ENCODE results near the gene HPCAL1. TPM values are rescaled to one million over a fixed set of nuclear protein-coding genes. Genes with fewer than 3 reads are reported as not detected.

HPCAL1 gene
- total RNA-seq, 2 experiments from 2014 or later = 85.0 to 85.7 TPM

DNA sequence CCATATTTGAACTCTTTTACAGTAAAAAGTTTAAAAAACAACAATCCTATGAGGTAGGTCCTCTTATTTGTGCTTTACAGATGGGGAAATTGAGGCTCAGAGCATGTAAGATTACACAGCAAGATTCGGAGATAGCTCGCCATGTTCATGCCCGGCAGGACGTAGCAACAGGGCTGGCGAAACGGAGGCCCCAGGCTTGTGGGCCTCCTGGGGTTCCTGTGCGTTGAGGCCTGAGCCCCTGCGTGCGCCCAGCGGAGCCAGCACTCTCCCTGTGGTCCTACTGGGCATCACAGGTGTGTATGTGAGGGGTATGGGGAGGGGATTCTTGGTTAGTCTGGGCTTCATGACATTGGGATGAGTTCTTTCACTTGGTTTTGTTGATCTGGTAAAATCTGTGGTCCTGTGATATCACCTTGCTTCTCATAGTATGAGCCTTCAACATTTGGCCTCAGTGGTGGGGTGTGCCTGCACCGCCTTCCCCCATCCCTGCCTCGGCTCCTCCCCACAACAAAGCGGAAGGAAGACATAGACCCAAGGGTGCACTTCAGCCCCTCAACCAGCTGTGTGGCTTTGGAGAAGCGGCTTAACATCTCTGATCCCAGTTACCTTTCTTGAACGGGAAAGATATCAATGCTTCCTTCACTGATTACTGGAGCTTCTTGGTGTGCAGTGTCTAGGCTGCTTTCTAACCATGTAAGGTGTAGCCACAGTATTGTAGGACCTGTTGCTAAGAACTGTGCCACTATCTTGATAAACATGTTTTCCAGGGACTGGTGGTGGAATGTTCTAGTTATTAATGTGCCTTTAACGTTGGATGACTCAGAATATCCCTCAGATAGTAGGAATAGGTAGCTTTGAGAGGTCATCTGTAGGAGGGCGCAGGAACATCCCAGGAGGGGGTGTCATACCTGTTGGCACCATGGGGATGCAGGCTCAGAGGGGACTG lies 37.2 kb downstream of the HPCAL1 start:
- ChIA-PET CTCF (interaction anchor here (0.7 to 1.5 kb wide), 3 partner anchors 17 to 210 kb away, joined by 3 to 4 read pairs (median 4); no protein-coding TSS in a partner anchor), POLR2A (no interaction called here)

DNA sequence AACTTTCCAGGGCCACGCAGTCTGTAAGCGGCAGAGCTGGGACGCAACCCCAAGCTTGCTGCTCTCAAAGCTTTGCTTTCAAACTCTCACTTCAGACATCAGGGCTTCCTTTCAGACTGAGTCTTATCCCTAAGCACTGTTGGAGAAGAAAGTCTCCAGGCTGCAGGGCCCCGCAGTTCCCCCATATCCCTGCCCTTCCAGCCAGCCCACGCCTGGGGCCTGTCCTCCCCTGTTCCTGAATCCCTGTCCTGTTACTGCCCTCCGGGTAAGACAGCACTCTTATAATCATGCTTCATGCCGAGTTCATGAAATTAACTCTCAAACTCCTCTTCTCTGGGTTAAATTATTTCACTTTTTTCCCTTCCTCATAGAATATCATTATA lies 37.9 kb downstream of the HPCAL1 start:
- CTCF ChIA-PET = interaction anchor here (0.8 to 1.5 kb wide), 2 partner anchors 18 to 37 kb away, joined by 3 to 4 read pairs; no protein-coding TSS in a partner anchor
- POLR2A ChIA-PET = no interaction called here

DNA sequence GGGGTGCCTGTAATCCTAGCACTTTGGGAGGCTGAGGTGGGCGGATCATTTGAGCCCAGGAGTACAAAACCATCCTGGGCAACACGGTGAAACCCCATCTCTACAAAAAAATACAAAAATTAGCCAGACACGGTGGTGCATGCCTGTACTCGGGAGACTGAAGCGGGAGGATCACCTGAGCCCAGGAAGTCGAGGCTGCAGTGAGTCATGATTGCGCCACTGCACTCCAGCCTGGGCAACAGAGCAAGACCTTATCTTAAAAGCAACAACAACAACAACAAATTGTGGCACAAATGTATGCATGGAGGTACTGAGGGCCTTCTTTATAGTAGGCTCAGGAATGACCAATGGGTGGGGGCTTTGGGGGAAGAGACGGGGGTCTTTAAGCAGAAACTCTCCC lies 38.5 kb downstream of the HPCAL1 start:
- ChIA-PET POLR2A (no interaction called here), CTCF (no interaction called here)

DNA sequence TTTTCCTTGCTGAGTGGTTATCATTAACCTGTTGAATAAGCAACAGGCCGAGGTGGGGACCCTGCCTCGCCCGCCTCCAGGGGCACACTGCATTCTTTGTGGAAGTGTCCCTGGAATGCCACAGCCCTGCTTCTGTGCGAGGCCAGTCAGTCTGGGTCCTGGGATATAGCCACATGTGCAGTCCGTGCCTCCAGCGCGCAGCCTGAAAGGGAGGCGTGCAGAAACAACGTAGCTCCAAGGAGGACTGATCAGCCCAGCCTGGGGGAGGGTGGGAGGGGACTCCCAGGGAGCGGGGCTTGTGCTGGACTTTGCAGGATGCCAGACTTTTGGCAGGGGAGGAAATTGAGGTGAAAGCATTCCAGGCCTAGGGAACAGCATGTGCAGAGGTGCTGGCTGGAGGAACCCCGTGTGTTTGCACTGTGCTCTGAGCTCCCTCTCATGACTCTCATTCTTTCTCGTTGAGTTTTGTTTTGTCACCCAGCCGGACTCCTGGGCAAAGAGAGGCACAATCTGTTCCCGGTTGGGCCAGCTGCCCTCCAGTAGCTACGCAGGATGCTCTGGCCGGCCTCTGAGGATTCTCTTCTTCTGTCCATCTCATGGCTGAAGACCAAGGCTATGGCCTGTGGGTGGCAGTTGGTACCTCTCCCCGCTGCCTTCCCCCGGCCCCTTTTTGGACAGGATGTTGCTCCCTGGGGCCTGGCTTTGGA lies 39.7 kb downstream of the HPCAL1 start:
- POLR2A ChIA-PET = no interaction called here
- CTCF ChIA-PET = interaction anchor here (0.6 to 2.0 kb wide), 2 partner anchors 10 to 66 kb away, joined by 4 to 6 read pairs; no protein-coding TSS in a partner anchor

DNA sequence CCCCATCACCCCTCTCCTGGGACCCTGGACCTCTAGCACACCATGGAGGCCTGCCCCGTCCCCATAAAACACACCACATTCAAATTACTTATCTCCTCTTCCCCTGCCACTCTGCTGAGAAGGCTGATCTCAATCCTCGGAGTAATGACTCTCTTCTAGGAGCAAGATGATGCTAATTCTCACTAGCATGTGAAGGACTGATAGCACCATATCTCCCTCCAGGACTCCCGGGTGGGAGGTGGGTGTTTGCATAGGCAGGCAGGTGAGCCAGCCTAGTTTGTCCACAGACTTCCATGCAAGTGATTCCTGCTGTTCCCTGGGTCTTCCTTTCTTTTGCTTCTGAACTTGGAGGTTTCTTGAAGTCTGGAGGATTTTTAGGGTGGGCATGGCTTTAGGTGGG lies 40.5 kb downstream of the HPCAL1 start:
- ChIA-PET POLR2A (no interaction called here), CTCF (interaction anchor here (2.0 kb wide), 1 partner anchor 66 kb away, joined by 4 read pairs; no protein-coding TSS in a partner anchor)

DNA sequence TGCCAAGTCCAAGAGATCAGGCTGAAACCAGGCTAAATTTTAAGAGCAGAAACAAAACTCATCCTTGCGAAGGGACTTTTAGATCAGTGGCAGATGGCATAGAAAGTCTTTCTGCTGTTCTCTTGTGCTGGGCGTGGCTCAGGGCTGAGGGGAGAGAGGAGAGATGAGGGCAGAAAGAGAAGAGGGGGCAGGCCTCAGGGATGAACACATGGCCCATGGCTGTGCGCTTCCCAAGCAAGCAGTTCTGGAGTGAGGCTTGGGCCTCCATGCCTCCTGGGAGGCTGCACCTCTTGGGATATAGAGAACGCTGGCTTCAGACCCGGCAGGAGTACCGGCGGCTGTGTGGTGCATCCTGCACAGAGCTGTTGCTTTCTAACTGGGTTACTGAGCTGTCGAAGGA lies 41.0 kb downstream of the HPCAL1 start:
- POLR2A ChIA-PET = no interaction called here
- CTCF ChIA-PET = interaction anchor here (2.0 kb wide), 1 partner anchor 65 kb away, joined by 4 read pairs; no protein-coding TSS in a partner anchor

DNA sequence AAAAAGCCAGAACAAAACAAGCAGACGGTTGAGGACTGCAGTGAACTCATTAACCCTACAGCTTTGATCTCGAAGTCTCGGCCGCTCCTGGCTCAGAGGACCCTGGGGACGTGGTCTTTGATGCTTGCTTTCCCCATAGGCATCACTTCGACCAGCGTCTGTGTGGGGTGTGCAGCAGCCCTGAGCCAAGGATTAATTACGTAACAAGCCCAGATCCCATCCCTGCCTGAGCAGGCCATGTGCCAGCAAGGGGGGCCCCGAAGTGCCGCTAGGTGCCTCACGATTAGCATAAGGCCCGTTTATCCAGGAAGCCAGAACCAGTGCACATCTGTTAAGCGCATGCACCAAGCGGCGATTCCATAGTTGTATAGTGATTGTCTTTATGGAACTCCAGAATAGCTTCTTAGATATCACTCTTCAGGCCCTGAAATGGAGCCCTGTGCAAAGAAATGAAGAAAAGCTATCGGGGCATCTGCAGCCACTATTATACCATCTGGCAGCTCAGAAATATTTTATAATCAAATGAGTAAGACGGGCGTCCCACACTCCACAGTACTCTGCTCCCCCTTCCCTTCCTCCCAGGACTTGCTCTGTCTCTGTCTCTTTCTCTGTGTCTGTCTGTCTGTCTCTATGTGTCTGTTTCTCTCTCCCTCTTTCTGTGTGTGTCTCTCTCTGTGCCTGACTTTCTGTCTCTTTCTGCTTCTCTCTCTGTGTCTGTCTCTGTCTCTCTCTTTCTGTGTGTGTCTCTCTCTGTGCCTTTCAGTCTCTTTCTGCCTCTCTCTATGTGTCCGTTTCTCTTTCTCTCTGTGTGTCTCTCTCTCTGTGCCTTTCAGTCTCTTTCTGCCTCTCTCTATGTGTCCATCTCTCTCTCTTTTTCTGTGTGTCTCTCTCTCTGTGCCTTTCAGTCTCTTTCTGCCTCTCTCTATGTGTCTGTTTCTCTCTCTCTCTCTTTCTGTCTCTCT lies 41.7 kb downstream of the HPCAL1 start:
- ChIA-PET CTCF (interaction anchor here (2.0 kb wide), 1 partner anchor 64 kb away, joined by 4 read pairs; no protein-coding TSS in a partner anchor), POLR2A (no interaction called here)

DNA sequence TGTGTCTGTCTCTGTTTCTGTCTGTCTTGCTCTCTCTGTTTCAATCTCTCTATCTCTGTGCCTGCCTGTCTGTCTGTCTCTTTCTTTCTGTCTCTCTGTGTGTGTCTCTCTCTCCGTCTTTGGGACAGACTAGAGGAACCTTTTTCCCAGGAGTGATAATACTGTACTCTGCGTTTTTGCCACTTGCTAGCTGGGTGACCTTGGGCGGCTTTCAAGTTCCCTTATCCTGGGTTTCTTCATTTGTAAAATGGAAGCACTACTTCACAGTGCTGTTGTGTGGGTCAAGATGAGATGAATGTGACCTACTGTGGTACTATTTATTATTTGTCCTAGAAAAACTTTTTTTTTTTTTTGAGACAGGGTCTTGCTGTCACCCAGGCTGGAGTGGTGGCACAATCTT lies 42.4 kb downstream of the HPCAL1 start:
- ChIA-PET POLR2A (no interaction called here), CTCF (no interaction called here)

DNA sequence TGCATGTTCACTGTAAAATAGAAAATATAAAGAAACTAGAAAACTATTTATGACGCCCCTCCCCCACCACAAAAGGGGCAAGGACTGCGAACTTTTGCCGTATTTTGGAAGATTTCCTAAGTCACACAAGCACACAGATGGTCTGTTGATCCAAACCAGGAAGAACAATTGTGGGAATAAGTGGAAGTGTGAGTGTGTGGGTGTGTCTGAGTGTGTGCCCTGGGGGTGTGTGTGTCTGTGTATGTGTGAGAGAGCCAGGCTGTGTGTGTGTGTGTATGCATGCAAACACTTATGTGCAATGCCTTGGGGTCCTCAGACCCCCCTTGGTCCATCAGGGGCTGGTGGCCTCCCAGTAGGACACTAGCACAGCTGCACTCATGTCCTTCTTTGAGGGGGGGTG lies 43.1 kb downstream of the HPCAL1 start:
- POLR2A ChIA-PET = no interaction called here
- CTCF ChIA-PET = no interaction called here

DNA sequence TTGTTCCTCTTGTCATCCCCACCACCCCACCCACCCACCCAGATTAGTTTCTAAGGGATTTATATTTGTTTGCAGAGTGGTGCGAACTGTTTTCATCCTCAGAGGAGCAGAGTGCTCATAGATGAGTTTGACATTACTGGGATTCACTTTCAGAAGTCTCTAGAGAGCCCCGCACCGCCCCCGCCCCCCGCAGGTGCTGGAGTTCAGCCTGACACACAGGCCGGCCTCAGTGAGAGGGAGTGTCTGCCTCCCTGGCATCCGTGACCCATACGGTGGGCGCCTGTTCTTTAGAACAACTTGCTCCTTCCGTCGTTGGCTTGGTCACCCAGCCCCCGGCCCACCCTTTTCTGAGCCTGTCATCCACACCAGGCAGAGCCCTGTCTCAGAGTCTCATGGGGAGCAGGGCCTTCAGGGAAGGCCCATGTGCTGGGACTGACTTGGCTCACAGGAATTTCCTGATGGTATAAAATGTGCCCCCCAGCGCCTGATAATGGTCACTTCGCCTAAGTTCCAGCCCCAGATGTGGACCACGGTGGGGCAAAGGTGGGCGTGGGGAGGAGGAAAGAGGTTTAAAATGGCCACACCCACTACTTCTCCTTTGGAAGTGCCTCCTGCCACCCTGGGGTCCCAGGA lies 44.3 kb downstream of the HPCAL1 start:
- ChIA-PET CTCF (interaction anchor here (1.2 kb wide), 1 partner anchor 17 kb away, joined by 6 read pairs; no protein-coding TSS in a partner anchor), POLR2A (no interaction called here)

DNA sequence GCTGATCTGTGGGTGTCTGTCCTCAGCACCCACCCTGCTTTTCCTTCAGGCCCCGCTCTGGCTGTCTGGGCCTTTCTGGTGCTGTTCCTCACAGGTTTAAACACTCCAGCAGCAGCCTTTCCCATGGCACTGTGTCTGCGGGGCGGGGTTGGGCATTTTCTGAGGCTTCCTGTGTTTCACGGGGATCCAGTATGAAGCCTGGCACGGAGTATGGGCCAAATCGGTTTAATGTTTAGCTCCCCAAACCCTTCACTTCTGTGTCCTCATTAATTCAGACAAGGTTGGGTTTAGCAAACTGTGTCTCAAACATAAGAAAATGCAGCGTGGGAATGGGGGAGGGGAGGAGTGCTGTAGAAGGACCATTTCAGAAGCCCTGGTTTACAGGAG lies 44.9 kb downstream of the HPCAL1 start:
- ChIA-PET CTCF (interaction anchor here (1.2 kb wide), 1 partner anchor 18 kb away, joined by 6 read pairs; no protein-coding TSS in a partner anchor), POLR2A (no interaction called here)

DNA sequence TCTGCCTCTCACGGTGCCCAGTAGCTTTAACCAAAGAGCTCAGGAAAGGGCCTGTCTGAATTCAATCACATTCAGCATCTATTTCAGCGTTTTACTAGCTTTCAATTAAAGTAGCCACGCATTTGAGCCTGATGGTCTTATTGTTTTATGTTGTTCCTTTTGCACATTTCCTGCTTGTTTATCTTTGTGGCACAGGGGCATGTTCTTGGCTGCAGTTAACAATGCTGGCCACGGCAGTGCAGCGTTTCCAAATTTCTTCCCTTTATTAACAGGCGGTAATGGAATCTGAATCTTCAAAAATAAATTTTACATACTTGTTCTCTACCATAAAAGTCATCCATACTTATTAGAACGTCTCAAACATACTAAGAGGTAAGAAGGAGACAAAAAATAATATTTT lies 46.2 kb downstream of the HPCAL1 start:
- ChIA-PET CTCF (interaction anchor here (0.7 kb wide), 1 partner anchor 534 kb away, joined by 4 read pairs; no protein-coding TSS in a partner anchor), POLR2A (interaction anchor here (0.6 kb wide), 1 partner anchor 19 kb away, joined by 3 read pairs; no protein-coding TSS in a partner anchor)

DNA sequence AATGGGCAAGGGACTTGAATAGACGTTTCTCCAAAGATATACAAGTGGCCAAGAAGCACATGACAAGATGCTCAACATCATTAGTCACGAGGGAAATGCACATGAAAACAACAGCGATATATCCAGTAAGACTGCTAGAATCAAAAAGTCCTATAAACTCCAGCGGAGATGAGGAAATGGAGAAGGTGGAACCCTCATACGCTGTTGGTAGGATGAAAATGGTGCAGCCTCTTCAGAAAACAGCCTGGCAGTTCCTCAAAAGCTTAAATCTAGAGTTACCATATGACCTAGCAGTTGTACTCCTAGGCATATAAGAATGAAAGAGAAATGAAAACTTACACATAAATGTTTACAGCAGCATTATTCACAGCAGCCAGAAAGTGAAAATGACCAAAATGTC lies 48.1 kb downstream of the HPCAL1 start:
- CTCF ChIA-PET = no interaction called here
- POLR2A ChIA-PET = no interaction called here

DNA sequence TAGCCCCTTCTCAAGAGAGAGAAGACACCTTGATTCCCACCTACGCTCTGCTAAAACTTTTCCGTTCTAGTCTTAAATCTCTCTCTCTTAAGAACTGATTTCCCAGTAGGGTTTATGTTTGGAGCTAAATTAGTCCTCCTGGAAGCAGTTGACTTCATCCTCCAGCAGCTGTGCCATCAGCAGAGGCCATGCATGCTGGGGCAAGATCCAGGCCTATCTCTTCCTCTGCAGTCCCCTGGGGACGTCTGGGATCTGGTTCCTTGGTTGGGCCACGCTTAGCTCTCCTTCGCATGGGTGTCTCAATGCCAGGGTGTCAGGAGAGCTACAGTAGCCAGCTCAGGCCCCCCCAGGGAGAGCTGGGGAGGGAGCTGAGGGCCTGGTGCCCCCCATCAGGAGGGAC lies 49.7 kb downstream of the HPCAL1 start:
- CTCF ChIA-PET = interaction anchor here (1.5 kb wide), 1 partner anchor 29 kb away, joined by 5 read pairs; no protein-coding TSS in a partner anchor
- POLR2A ChIA-PET = interaction anchor here (1.2 kb wide), 1 partner anchor 217 kb away, joined by 3 read pairs; no protein-coding TSS in a partner anchor

DNA sequence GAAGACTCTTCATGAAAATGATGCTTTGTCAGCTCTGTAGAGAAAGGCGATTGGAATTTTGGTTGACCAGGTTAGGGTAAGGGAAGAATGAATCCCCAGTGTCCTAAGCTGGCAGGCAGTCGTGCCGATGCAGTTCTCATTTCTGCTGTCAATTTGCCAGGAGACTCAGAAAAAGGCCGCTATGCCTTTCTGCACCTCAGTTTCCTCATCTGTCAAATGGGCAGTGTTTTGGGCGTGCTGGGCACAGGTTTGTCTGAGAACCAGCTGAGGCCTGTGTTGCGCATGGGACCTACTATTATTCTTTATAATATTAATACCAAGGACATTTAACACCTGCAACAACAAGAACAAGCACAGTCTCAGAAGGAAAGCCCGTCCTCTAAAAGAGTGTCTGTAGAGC lies 50.3 kb downstream of the HPCAL1 start:
- CTCF ChIA-PET = interaction anchor here (1.5 kb wide), 1 partner anchor 30 kb away, joined by 5 read pairs; no protein-coding TSS in a partner anchor
- POLR2A ChIA-PET = interaction anchor here (1.2 kb wide), 1 partner anchor 217 kb away, joined by 3 read pairs; no protein-coding TSS in a partner anchor

DNA sequence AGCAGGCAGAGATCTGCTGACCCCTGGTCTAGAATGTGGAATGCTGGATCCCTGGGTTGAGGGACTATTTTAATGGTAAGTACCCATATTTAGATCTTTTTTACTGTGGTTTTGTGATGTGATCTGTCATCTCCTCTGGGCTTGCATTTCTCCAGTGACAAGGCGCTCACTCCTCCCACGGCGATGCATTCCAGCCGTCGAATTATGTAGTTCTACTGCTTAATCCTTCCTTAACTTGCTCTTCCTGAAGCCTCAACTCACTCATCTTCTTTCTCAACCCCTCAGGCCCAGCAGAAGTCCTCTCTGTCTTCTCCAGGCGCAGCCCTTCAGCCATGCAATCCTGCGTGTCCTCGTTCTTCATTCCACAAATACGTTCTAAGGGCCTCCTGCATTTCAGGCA lies 51.2 kb downstream of the HPCAL1 start:
- ChIA-PET POLR2A (no interaction called here), CTCF (interaction anchor here (0.6 kb wide), 1 partner anchor 155 kb away, joined by 3 read pairs; no protein-coding TSS in a partner anchor)

DNA sequence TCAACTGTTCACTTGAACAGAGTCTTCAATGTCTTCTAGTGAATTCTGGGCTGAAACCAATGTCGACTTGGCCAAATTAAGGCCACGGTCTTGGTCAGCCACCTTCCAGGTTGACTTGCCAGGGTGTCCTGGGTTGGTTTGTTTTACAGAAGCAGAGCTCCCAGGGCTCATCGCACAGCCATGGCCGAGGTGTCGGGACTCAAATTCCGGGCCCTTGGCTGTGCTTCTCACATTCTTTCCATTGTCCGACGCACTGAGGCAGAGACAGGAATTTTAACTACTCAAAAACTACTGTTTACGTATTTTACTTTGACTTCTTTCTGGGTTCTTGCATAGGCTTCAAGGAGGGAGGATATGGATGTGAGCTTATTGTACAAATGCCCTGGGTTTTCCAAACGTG lies 51.7 kb downstream of the HPCAL1 start:
- ChIA-PET POLR2A (no interaction called here), CTCF (no interaction called here)

All from activated CD8-positive, alpha-beta memory T cell treated with anti-CD3 and anti-CD28 coated beads for 36 hours (primary cell).